Liver (tissue), 9 donors: ENCODE results near the gene PTMA. TPM values are rescaled to one million over a fixed set of nuclear protein-coding genes. Genes with fewer than 3 reads are reported as not detected.
A peak's percentile ranks its signal among the peaks of the same experiment; 100 is the strongest.

ENCODE experiments used
- DNase-seq: peaks from one replicate; pipeline ENCODE4 v3.0.0-alpha.2; 2017; ENCODE audit warnings: low spot score
- H3K27ac ChIP-seq, 2 donors: one replicate each; pipeline ENCODE4 v1.7.0; 2013; ENCODE audit warnings: inconsistent platforms in 2 of 2, low read length in 2 of 2, control low read depth in 1 of 2, low read depth in 1 of 2, mild to moderate bottlenecking in 1 of 2
- H3K27me3 ChIP-seq, 4 donors: one replicate each; pipeline versions ENCODE4 v1.6.1 to v1.7.0; 2013; ENCODE audit warnings: low read length in 3 of 4, inconsistent platforms in 1 of 4, mild to moderate bottlenecking in 1 of 4, moderate library complexity in 1 of 4; ENCODE audit not compliant: control insufficient read depth in 4 of 4, insufficient read depth in 4 of 4
- H3K36me3 ChIP-seq, 4 donors: one replicate each; pipeline versions ENCODE4 v1.6.1 to v1.7.0; 2013; ENCODE audit warnings: low read length in 3 of 4, mild to moderate bottlenecking in 3 of 4, low read depth in 1 of 4, moderate library complexity in 1 of 4; ENCODE audit not compliant: control insufficient read depth in 4 of 4, insufficient read depth in 3 of 4
- H3K4me1 ChIP-seq, 4 donors: one replicate each; pipeline versions ENCODE4 v1.6.1 to v1.7.0; 2013; ENCODE audit warnings: low read length in 3 of 4, mild to moderate bottlenecking in 3 of 4, moderate library complexity in 1 of 4; ENCODE audit not compliant: control insufficient read depth in 4 of 4, insufficient read depth in 4 of 4
- H3K4me3 ChIP-seq, 3 donors: one replicate each; pipeline versions ENCODE4 v1.6.1 to v1.7.0; 2013; ENCODE audit warnings: low read length in 3 of 3, control low read depth in 1 of 3, low read depth in 1 of 3, mild to moderate bottlenecking in 1 of 3
- H3K9ac ChIP-seq, 2 donors: one replicate each; pipeline ENCODE4 v1.7.0; 2013; ENCODE audit warnings: low read length in 2 of 2, mild to moderate bottlenecking in 2 of 2, moderate library complexity in 2 of 2, control low read depth in 1 of 2, low read depth in 1 of 2
- H3K9me3 ChIP-seq, 4 donors: one replicate each; pipeline versions ENCODE4 v1.6.1 to v1.7.0; 2013; ENCODE audit warnings: low read length in 3 of 4; ENCODE audit not compliant: control insufficient read depth in 4 of 4
- FOXA1 ChIP-seq: IDR thresholded peaks from 2 replicates; pipeline ENCODE4 v1.6.1; 2016; ENCODE audit warnings: antibody characterized with exemption
- FOXA2 ChIP-seq: IDR thresholded peaks from 2 replicates; pipeline ENCODE4 v1.6.1; 2016; ENCODE audit warnings: antibody characterized with exemption
- HNF4A ChIP-seq, 2 donors: conservative IDR thresholded peaks; 2 replicates each; pipeline ENCODE4 v1.6.1; 2016; ENCODE audit warnings: antibody characterized with exemption in 2 of 2, mild to moderate bottlenecking in 2 of 2
- HNF4G ChIP-seq: IDR thresholded peaks from 2 replicates; pipeline ENCODE4 v1.6.1; 2016; ENCODE audit warnings: antibody characterized with exemption
- JUND ChIP-seq, 2 donors: IDR thresholded peaks; 2 replicates each; pipeline ENCODE4 v1.6.1; 2016; ENCODE audit warnings: antibody characterized with exemption in 2 of 2
- RAD21 ChIP-seq, 2 donors: IDR thresholded peaks; 2 replicates each; pipeline ENCODE4 v1.6.1; 2016; ENCODE audit warnings: antibody characterized with exemption in 2 of 2, mild to moderate bottlenecking in 2 of 2
- RXRA ChIP-seq, 2 donors: IDR thresholded peaks; 2 replicates each; pipeline ENCODE4 v1.6.1; 2017 to 2018; ENCODE audit warnings: antibody characterized with exemption in 2 of 2, mild to moderate bottlenecking in 1 of 2
- SP1 ChIP-seq: IDR thresholded peaks from 2 replicates; pipeline ENCODE4 v1.6.1; 2018; ENCODE audit warnings: antibody characterized with exemption, mild to moderate bottlenecking
- YY1 ChIP-seq: IDR thresholded peaks from 2 replicates; pipeline ENCODE4 v1.6.1; 2016; ENCODE audit warnings: antibody characterized with exemption, mild to moderate bottlenecking
- WGBS: extraction: QIAGEN DNeasy Blood & Tissue Kit; methylation state at CpG from one replicate; pipeline ENCODE4 v1.1.7; 2013; 5-methylcytosine and 5-hydroxymethylcytosine counted together
- polyA plus RNA-seq, 2 donors: library from polyadenylated mRNA; stranded (reverse) in 1 of 2; unstranded in 1 of 2; fragments of 200-250 nt in 1 of 2; fragments of >200 nt in 1 of 2; fragmentation: Nextera tagmentation in 1 of 2; extraction: Ambion mirVana in 1 of 2; gene quantifications; one replicate each; pipeline versions ENCODE4 v1.2.1 to v1.2.3, GENCODE V29; 2013 to 2015
- total RNA-seq, 2 donors: library from RNA; depleted of rRNA; stranded (reverse); fragments of >200 nt; gene quantifications; one replicate each; pipeline ENCODE4 v1.2.3, GENCODE V29; 2014
- TF ChIP-seq, protein P1 (sequence below): IDR thresholded peaks from 2 replicates; pipeline ENCODE4 v1.6.1; 2016; ENCODE audit warnings: antibody characterized with exemption
- TF ChIP-seq, protein P2 (sequence below): IDR thresholded peaks from 2 replicates; pipeline ENCODE4 v1.6.1; 2016; ENCODE audit warnings: antibody characterized with exemption
- TF ChIP-seq, protein P3 (sequence below): fragments of 150-350 bp; IDR thresholded peaks from 2 replicates; pipeline ENCODE4 v1.5.1; 2017; ENCODE audit warnings: improper control_type of control experiment, low read depth, low read length; ENCODE audit not compliant: missing input control
- donor health status: healthy.
- donor health status: healthy.
- donor health status: healthy.
- donor health status: healthy.
- donor health status: healthy.

The PTMA gene
- total and polyA plus RNA-seq, 4 donors: 201 to 523 (median 366) TPM

DNA sequence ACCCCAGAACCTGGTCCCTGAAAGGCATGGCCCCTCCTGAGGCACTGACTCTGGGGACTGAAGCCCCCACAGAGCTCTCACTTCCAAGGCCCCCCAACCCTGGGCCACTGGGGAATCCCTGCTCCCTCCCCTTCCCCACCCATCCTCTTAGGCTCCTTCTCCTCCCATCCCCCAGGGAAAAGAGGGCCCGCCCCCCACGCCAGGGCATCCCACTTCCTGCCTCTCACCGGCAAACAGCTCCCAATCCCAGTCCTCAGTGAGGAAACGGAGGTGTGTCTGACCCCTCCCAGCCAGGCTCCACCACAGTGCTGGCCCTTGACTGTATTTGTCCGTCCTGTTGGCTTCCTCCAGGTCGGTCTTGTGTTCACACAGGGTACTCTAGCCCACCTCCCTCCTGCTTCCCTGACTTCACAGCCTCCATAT is 35.0 kb upstream of the PTMA start (continued):
- TF ChIP-seq RXRA (IDR thresholded peaks at IDR 0.05): no peak
- TF ChIP-seq, protein P1, sequence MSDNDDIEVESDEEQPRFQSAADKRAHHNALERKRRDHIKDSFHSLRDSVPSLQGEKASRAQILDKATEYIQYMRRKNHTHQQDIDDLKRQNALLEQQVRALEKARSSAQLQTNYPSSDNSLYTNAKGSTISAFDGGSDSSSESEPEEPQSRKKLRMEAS: no peak

DNA sequence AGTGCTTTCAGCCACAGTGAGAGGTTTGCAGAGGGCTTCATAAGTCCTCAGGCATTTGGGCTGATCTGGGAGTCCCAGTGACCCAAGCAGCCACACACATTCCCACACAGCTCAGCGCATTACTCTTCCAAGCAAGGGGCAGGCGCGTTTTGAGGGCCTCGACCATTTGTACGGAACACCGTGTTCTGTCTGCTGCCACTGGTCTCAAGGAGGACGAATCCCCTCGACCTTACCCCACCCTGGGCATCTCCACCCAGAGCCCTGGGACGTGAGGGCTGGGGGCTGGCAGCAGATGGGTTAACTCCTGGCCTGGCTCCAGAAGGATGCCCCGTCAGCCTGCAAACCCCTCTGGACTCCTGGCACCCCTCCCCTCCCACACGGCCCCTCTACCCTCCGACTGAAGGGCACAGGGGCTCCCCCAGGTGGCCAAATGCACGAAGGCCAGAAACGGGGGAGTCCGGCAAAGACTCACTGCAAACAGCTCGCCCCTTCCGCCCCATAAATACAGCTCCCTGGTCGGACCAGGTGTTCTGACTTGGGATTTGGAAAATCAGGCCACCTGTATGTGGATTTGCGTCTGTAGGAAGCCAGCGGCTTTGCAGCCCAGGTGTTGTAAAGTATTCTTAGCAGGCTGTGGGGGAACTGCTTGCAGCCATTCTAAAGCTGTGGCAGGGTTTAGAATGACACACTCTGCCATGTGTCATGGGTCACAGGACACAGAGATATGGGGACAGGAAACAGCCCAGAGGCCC is 33.6 kb upstream of the PTMA start:
- Histone ChIP-seq H3K27ac (peak overlapping the region in 1 of 2 donors; percentile 8), H3K4me1 (peaks cover 0 to 11% (median 6%) of the 10 kb centered on the region in 4 donors), H3K9ac (peak overlapping the region in 1 of 2 donors; percentile 64), H3K36me3 (no peaks in the 10 kb centered on the region), H3K4me3 (no peak overlapping the region), H3K9me3 (no peaks in the 10 kb centered on the region), H3K27me3 (no peaks in the 10 kb centered on the region)
- TF ChIP-seq, protein P2, sequence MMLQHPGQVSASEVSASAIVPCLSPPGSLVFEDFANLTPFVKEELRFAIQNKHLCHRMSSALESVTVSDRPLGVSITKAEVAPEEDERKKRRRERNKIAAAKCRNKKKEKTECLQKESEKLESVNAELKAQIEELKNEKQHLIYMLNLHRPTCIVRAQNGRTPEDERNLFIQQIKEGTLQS: no peak
- peak; percentile 32 for TF ChIP-seq SP1
- TF ChIP-seq, protein P3, sequence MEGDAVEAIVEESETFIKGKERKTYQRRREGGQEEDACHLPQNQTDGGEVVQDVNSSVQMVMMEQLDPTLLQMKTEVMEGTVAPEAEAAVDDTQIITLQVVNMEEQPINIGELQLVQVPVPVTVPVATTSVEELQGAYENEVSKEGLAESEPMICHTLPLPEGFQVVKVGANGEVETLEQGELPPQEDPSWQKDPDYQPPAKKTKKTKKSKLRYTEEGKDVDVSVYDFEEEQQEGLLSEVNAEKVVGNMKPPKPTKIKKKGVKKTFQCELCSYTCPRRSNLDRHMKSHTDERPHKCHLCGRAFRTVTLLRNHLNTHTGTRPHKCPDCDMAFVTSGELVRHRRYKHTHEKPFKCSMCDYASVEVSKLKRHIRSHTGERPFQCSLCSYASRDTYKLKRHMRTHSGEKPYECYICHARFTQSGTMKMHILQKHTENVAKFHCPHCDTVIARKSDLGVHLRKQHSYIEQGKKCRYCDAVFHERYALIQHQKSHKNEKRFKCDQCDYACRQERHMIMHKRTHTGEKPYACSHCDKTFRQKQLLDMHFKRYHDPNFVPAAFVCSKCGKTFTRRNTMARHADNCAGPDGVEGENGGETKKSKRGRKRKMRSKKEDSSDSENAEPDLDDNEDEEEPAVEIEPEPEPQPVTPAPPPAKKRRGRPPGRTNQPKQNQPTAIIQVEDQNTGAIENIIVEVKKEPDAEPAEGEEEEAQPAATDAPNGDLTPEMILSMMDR: peak; percentile 55
- peak; percentile 67 to 79 for TF ChIP-seq RAD21 (IDR thresholded peaks at IDR 0.05)
- no peak for TF ChIP-seq JUND (IDR thresholded peaks at IDR 0.05)
- DNase-seq: peak; percentile 67
- 23% methylated on average over 20 of the region's 20 CpGs for WGBS

DNA sequence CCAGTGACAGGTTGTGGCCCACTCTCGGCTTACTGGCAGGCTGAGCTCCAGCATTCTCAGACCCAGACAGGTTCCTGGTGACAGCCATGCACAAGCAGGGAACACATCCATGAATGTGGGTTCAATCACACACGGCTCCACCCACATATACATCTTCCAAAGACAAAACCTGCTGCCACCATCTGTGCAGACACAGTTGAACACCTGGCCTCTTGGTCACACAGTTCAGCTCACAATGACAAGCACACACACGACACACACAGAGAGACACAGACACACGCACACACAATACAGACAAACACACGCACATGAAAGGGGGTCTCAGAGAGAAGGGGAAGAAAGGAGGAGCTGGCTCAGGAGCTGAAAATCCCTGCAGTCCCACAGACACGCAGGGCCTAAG is 32.1 kb upstream of the PTMA start:
- no peak overlapping the region for H3K9ac ChIP-seq
- H3K27me3 ChIP-seq: no peaks in the 10 kb centered on the region
- no peak for DNase-seq
- 96% methylated on average over 6 of the region's 6 CpGs for WGBS
- peaks cover 1 to 20% (median 12%) of the 10 kb centered on the region in 4 donors for H3K4me1 ChIP-seq
- no peak overlapping the region for H3K27ac ChIP-seq
- H3K9me3 ChIP-seq: no peaks in the 10 kb centered on the region
- H3K4me3 ChIP-seq: no peak overlapping the region
- no peaks in the 10 kb centered on the region for H3K36me3 ChIP-seq
- TF ChIP-seq RXRA (IDR thresholded peaks at IDR 0.05) (no peak), JUND (IDR thresholded peaks at IDR 0.05) (no peak), FOXA2 (no peak), FOXA1 (no peak), HNF4A (conservative IDR thresholded peaks at IDR 0.05) (no peak), YY1 (no peak), SP1 (no peak)

DNA sequence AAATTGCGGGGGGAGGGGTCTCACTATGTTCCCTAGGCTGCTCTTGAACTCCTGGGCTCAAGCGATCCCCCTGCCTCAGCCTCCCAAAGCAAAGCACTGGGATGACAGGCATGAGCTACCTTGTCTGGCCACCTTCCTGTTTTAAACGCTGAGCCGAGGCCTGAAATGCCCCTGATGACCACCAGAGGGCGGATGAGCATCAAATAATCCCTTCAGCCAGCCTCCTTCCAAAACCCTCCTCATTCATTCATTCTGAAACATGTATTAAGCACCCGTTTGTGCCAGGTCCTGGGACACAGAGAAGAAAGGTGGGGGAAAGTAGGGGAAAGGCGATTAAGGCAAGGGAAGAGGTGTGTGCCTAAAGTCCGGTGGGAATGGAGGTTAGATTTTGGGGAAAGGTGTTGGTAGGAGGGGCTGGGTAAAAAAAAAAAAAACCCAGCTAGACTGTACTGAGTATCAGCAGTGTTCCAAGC is 30.7 kb upstream of the PTMA start:
- Histone ChIP-seq H3K9ac (no peak overlapping the region), H3K36me3 (no peaks in the 10 kb centered on the region), H3K9me3 (no peaks in the 10 kb centered on the region), H3K27ac (no peak overlapping the region), H3K27me3 (no peaks in the 10 kb centered on the region), H3K4me1 (peaks cover 6 to 27% (median 16%) of the 10 kb centered on the region in 4 donors), H3K4me3 (no peak overlapping the region)
- 2% methylated on average over 8 of the region's 8 CpGs for WGBS
- TF ChIP-seq RXRA (IDR thresholded peaks at IDR 0.05) (peak in 1 of 2 donors; percentile 8), HNF4G (no peak), RAD21 (IDR thresholded peaks at IDR 0.05) (peak; percentile 97 to 98), HNF4A (conservative IDR thresholded peaks at IDR 0.05) (no peak), FOXA2 (no peak)
- TF ChIP-seq, protein P3: peak; percentile 100
- DNase-seq: peak; percentile 87
